ENCODE data around the gene CD59.
"Not testable (repeated sequence)": the region's sequence is repeated elsewhere in the genome, so short reads cannot be mapped to it uniquely, and the experiment has no call there.

CD59 gene

GRCh38 chr11:33709466-33709865, 26.8 kb downstream of the CD59 start:
- Histone ChIP-seq H3K36me3 (ENCODE audit: insufficient read depth, low read length) (peaks cover 42% of the 10 kb centered on the region), H3K4me3 (ENCODE audit: low read depth in 1 of 2, low read length in 2 of 2) (no peak overlapping the region), H3K27me3 (ENCODE audit: control insufficient read depth in 1 of 2, insufficient read depth in 2 of 2, low read length in 2 of 2) (no peaks in the 10 kb centered on the region), H3K9ac (ENCODE audit: low read length) (no peak overlapping the region), H3K9me3 (ENCODE audit: low read length) (no peaks in the 10 kb centered on the region), H3K27ac (ENCODE audit: low read depth, low read length) (no peak overlapping the region), H3K4me1 (ENCODE audit: insufficient read depth, low read length) (no peaks in the 10 kb centered on the region)

- Histone ChIP-seq H3K9ac (ENCODE audit: low read length) (no peak overlapping the region), H3K27me3 (ENCODE audit: control insufficient read depth in 1 of 2, insufficient read depth in 2 of 2, low read length in 2 of 2) (no peaks in the 10 kb centered on the region), H3K9me3 (ENCODE audit: low read length) (no peaks in the 10 kb centered on the region), H3K27ac (ENCODE audit: low read depth, low read length) (no peak overlapping the region), H3K4me1 (ENCODE audit: insufficient read depth, low read length) (no peaks in the 10 kb centered on the region), H3K36me3 (ENCODE audit: insufficient read depth, low read length) (peaks cover 39% of the 10 kb centered on the region), H3K4me3 (ENCODE audit: low read depth in 1 of 2, low read length in 2 of 2) (no peak overlapping the region)
Measured at GRCh38 chr11:33708985-33709384, 27.2 kb downstream of the CD59 start.

- H3K4me3 ChIP-seq (ENCODE audit: low read depth in 1 of 2, low read length in 2 of 2); H3K27me3 ChIP-seq (ENCODE audit: control insufficient read depth in 1 of 2, insufficient read depth in 2 of 2, low read length in 2 of 2); H3K9ac ChIP-seq (ENCODE audit: low read length); H3K4me1 ChIP-seq (ENCODE audit: insufficient read depth, low read length); H3K27ac ChIP-seq (ENCODE audit: low read depth, low read length); H3K9me3 ChIP-seq (ENCODE audit: low read length): not testable (repeated sequence)
- peaks cover 35% of the 10 kb centered on the region for H3K36me3 ChIP-seq (ENCODE audit: insufficient read depth, low read length)
Measured at GRCh38 chr11:33707831-33708230, 28.4 kb downstream of the CD59 start.

- Histone ChIP-seq H3K36me3 (ENCODE audit: insufficient read depth, low read length) (peaks cover 32% of the 10 kb centered on the region), H3K9ac (ENCODE audit: low read length) (no peak overlapping the region), H3K27ac (ENCODE audit: low read depth, low read length) (no peak overlapping the region), H3K9me3 (ENCODE audit: low read length) (no peaks in the 10 kb centered on the region), H3K4me1 (ENCODE audit: insufficient read depth, low read length) (peaks cover 2% of the 10 kb centered on the region), H3K4me3 (ENCODE audit: low read depth in 1 of 2, low read length in 2 of 2) (no peak overlapping the region), H3K27me3 (ENCODE audit: control insufficient read depth in 1 of 2, insufficient read depth in 2 of 2, low read length in 2 of 2) (no peaks in the 10 kb centered on the region)
Measured at GRCh38 chr11:33706966-33707365, 29.3 kb downstream of the CD59 start.

GRCh38 chr11:33706546-33706945, 29.7 kb downstream of the CD59 start:
- no peak overlapping the region for H3K27ac ChIP-seq (ENCODE audit: low read depth, low read length)

GRCh38 chr11:33704240-33705002, 31.8 kb downstream of the CD59 start:
- H3K4me1 ChIP-seq (ENCODE audit: insufficient read depth, low read length), result peaks cover 17% of the 10 kb centered on the region
- no peaks in the 10 kb centered on the region for H3K9me3 ChIP-seq (ENCODE audit: low read length)
- H3K27ac ChIP-seq (ENCODE audit: low read depth, low read length), result no peak overlapping the region
- no peaks in the 10 kb centered on the region for H3K27me3 ChIP-seq (ENCODE audit: control insufficient read depth in 1 of 2, insufficient read depth in 2 of 2, low read length in 2 of 2)
- H3K9ac ChIP-seq (ENCODE audit: low read length), result no peak overlapping the region
- H3K36me3 ChIP-seq (ENCODE audit: insufficient read depth, low read length), result peaks cover 20% of the 10 kb centered on the region
- H3K4me3 ChIP-seq (ENCODE audit: low read depth in 1 of 2, low read length in 2 of 2), result no peak overlapping the region

More at GRCh38 chr11:33706546-33706945, 29.7 kb downstream of the CD59 start:
- Histone ChIP-seq H3K4me3 (ENCODE audit: low read depth in 1 of 2, low read length in 2 of 2) (no peak overlapping the region), H3K4me1 (ENCODE audit: insufficient read depth, low read length) (peaks cover 6% of the 10 kb centered on the region), H3K36me3 (ENCODE audit: insufficient read depth, low read length) (peaks cover 32% of the 10 kb centered on the region), H3K27me3 (ENCODE audit: control insufficient read depth in 1 of 2, insufficient read depth in 2 of 2, low read length in 2 of 2) (no peaks in the 10 kb centered on the region), H3K9ac (ENCODE audit: low read length) (no peak overlapping the region), H3K9me3 (ENCODE audit: low read length) (no peaks in the 10 kb centered on the region)

GRCh38 chr11:33703788-33704187, 32.4 kb downstream of the CD59 start:
- Histone ChIP-seq H3K27ac (ENCODE audit: low read depth, low read length) (no peak overlapping the region), H3K9ac (ENCODE audit: low read length) (no peak overlapping the region), H3K4me1 (ENCODE audit: insufficient read depth, low read length) (peaks cover 17% of the 10 kb centered on the region), H3K27me3 (ENCODE audit: control insufficient read depth in 1 of 2, insufficient read depth in 2 of 2, low read length in 2 of 2) (no peaks in the 10 kb centered on the region), H3K9me3 (ENCODE audit: low read length) (no peaks in the 10 kb centered on the region), H3K4me3 (ENCODE audit: low read depth in 1 of 2, low read length in 2 of 2) (no peak overlapping the region), H3K36me3 (ENCODE audit: insufficient read depth, low read length) (peaks cover 14% of the 10 kb centered on the region)

GRCh38 chr11:33703234-33703633, 33.0 kb downstream of the CD59 start:
- peaks cover 17% of the 10 kb centered on the region for H3K4me1 ChIP-seq (ENCODE audit: insufficient read depth, low read length)
- no peak overlapping the region for H3K4me3 ChIP-seq (ENCODE audit: low read depth in 1 of 2, low read length in 2 of 2)
- no peaks in the 10 kb centered on the region for H3K27me3 ChIP-seq (ENCODE audit: control insufficient read depth in 1 of 2, insufficient read depth in 2 of 2, low read length in 2 of 2)
- no peak overlapping the region for H3K9ac ChIP-seq (ENCODE audit: low read length)
- H3K9me3 ChIP-seq (ENCODE audit: low read length), result no peaks in the 10 kb centered on the region
- no peak overlapping the region for H3K27ac ChIP-seq (ENCODE audit: low read depth, low read length)
- peaks cover 11% of the 10 kb centered on the region for H3K36me3 ChIP-seq (ENCODE audit: insufficient read depth, low read length)

- Histone ChIP-seq H3K4me3 (ENCODE audit: low read depth in 1 of 2, low read length in 2 of 2) (peak overlapping the region; percentile 48 to 65), H3K9ac (ENCODE audit: low read length) (peak overlapping the region; percentile 54)
Measured at GRCh38 chr11:33701302-33702230, 34.7 kb downstream of the CD59 start.

GRCh38 chr11:33700502-33701271, 35.5 kb downstream of the CD59 start, which contains the start of gene C11orf91:
Gene C11orf91, minus strand, starts transcription at chr11:33700826. Its CDS starts 86 bp downstream, at chr11:33700740.
- Histone ChIP-seq H3K27me3 (ENCODE audit: control insufficient read depth in 1 of 2, insufficient read depth in 2 of 2, low read length in 2 of 2) (no peaks in the 10 kb centered on the region), H3K4me1 (ENCODE audit: insufficient read depth, low read length) (peaks cover 17% of the 10 kb centered on the region), H3K9ac (ENCODE audit: low read length) (peak within 1 kb of the TSS; percentile 54), H3K4me3 (ENCODE audit: low read depth in 1 of 2, low read length in 2 of 2) (peak within 1 kb of the TSS; percentile 48 to 65), H3K36me3 (ENCODE audit: insufficient read depth, low read length) (peaks cover 6% of the 10 kb centered on the region), H3K27ac (ENCODE audit: low read depth, low read length) (no peak within 1 kb of the TSS), H3K9me3 (ENCODE audit: low read length) (no peaks in the 10 kb centered on the region)

More at GRCh38 chr11:33701302-33702230, 34.7 kb downstream of the CD59 start:
- Histone ChIP-seq H3K27ac (ENCODE audit: low read depth, low read length) (no peak overlapping the region), H3K9me3 (ENCODE audit: low read length) (no peaks in the 10 kb centered on the region), H3K36me3 (ENCODE audit: insufficient read depth, low read length) (peaks cover 6% of the 10 kb centered on the region), H3K27me3 (ENCODE audit: control insufficient read depth in 1 of 2, insufficient read depth in 2 of 2, low read length in 2 of 2) (no peaks in the 10 kb centered on the region), H3K4me1 (ENCODE audit: insufficient read depth, low read length) (peaks cover 17% of the 10 kb centered on the region)

GRCh38 chr11:33700063-33700501, 36.1 kb downstream of the CD59 start:
- Histone ChIP-seq H3K27me3 (ENCODE audit: control insufficient read depth in 1 of 2, insufficient read depth in 2 of 2, low read length in 2 of 2) (no peaks in the 10 kb centered on the region), H3K4me3 (ENCODE audit: low read depth in 1 of 2, low read length in 2 of 2) (peak overlapping the region; percentile 37 to 48), H3K36me3 (ENCODE audit: insufficient read depth, low read length) (peaks cover under 1% of the 10 kb centered on the region), H3K4me1 (ENCODE audit: insufficient read depth, low read length) (peaks cover 17% of the 10 kb centered on the region), H3K9me3 (ENCODE audit: low read length) (no peaks in the 10 kb centered on the region), H3K27ac (ENCODE audit: low read depth, low read length) (no peak overlapping the region), H3K9ac (ENCODE audit: low read length) (no peak overlapping the region)
